HEK293 (cell line): ENCODE results near the gene TMED4.
A peak's percentile ranks its signal among the peaks of the same experiment; 100 is the strongest.

ENCODE experiments used
- CTCF ChIA-PET: fragments of 350-600 bp; formaldehyde crosslinking; extraction: SDS; loops from one replicate; lab custom pipeline; 2021; ENCODE audit warnings: antibody characterized with exemption; lab: Yijun Ruan, JAX
- POLR2A ChIA-PET: fragments of 300-600 bp; formaldehyde crosslinking; extraction: SDS; loops from one replicate; lab custom pipeline; 2020; ENCODE audit warnings: antibody characterized with exemption, inconsistent platforms; lab: Yijun Ruan, JAX
- H3K27ac ChIP-seq: fragments of 200-500 bp; sonication (Bioruptor generic); 2 replicates; pipeline ENCODE4 v1.5.1; 2014; ENCODE audit warnings: low read depth, low read length, control low read depth, inconsistent platforms; ENCODE audit errors: extremely low read depth
- H3K36me3 ChIP-seq, 2 experiments: fragments of 200-500 bp in 1 of 2; sonication (Bioruptor generic) in 1 of 2; 1 replicate in 1 of 2; 2 replicates in 1 of 2; pipeline ENCODE4 v1.5.1; 2014 to 2017; ENCODE audit warnings: inconsistent platforms in 2 of 2, low read length in 2 of 2; ENCODE audit not compliant: control insufficient read depth in 2 of 2, insufficient read depth in 1 of 2
- H3K4me1 ChIP-seq: fragments of 200-500 bp; sonication (Bioruptor generic); 2 replicates; pipeline ENCODE4 v1.5.1; 2014; ENCODE audit warnings: mild to moderate bottlenecking, low read length, inconsistent platforms; ENCODE audit not compliant: control insufficient read depth, insufficient read depth
- H3K4me3 ChIP-seq: 2 replicates; pipeline ENCODE4 v1.5.1; 2011; ENCODE audit warnings: low read depth, mild to moderate bottlenecking, control low read depth, low read length, moderate library complexity
- H3K9me3 ChIP-seq: fragments of 200-500 bp; sonication (Bioruptor generic); 2 replicates; pipeline ENCODE4 v1.5.1; 2014; ENCODE audit warnings: low read depth, low read length, inconsistent platforms; ENCODE audit not compliant: control insufficient read depth, insufficient read depth
- GLIS1 ChIP-seq: fragments of 450-650 bp; formaldehyde crosslinking; IDR thresholded peaks from 2 replicates; pipeline ENCODE4 v1.5.1; 2016; ENCODE audit warnings: missing biosample characterization, missing genetic modification characterization
- MYNN ChIP-seq: fragments of 450-650 bp; formaldehyde crosslinking; IDR thresholded peaks from 2 replicates; pipeline ENCODE4 v1.5.1; 2016; ENCODE audit warnings: missing biosample characterization, missing genetic modification characterization, borderline replicate concordance
- TCF7L2 ChIP-seq: IDR thresholded peaks from 2 replicates; pipeline ENCODE4 v1.6.1; 2011; ENCODE audit warnings: low read depth, mild to moderate bottlenecking, inconsistent platforms, low read length, moderate library complexity, borderline replicate concordance
- ZIC2 ChIP-seq: fragments of 450-650 bp; formaldehyde crosslinking; IDR thresholded peaks from 2 replicates; pipeline ENCODE4 v1.5.1; 2016; ENCODE audit warnings: missing biosample characterization, missing genetic modification characterization
- ZNF112 ChIP-seq: fragments of 450-650 bp; formaldehyde crosslinking; IDR thresholded peaks from 2 replicates; pipeline ENCODE4 v1.5.0; 2017; ENCODE audit warnings: missing biosample characterization, missing genetic modification characterization
- ZNF221 ChIP-seq: fragments of 450-650 bp; formaldehyde crosslinking; IDR thresholded peaks from 2 replicates; pipeline ENCODE4 v1.5.1; 2017; ENCODE audit warnings: missing biosample characterization, missing genetic modification characterization, borderline replicate concordance
- ZNF274 ChIP-seq, 2 experiments: fragments of 200-500 bp in 1 of 2; fragments of 450-650 bp in 1 of 2; sonication (Bioruptor generic) in 1 of 2; formaldehyde crosslinking in 1 of 2; IDR thresholded peaks; 2 replicates each; pipeline versions ENCODE4 v1.5.1 to v1.6.1; 2014 to 2016; ENCODE audit warnings: borderline replicate concordance in 1 of 2, inconsistent platforms in 1 of 2, low read length in 1 of 2, missing biosample characterization in 1 of 2, missing genetic modification characterization in 1 of 2
- ZNF350 ChIP-seq: fragments of 450-650 bp; formaldehyde crosslinking; IDR thresholded peaks from 2 replicates; pipeline ENCODE4 v1.5.0; 2017; ENCODE audit warnings: missing biosample characterization, mild to moderate bottlenecking, missing genetic modification characterization
- ZNF354C ChIP-seq: fragments of 450-650 bp; formaldehyde crosslinking; IDR thresholded peaks from 2 replicates; pipeline ENCODE4 v1.5.1; 2016; ENCODE audit warnings: missing biosample characterization, missing genetic modification characterization, low read depth, borderline replicate concordance
- ZNF501 ChIP-seq: fragments of 450-650 bp; formaldehyde crosslinking; IDR thresholded peaks from 2 replicates; pipeline ENCODE4 v1.5.1; 2016; ENCODE audit warnings: missing biosample characterization, missing genetic modification characterization
- ZNF510 ChIP-seq: fragments of 450-650 bp; formaldehyde crosslinking; IDR thresholded peaks from 2 replicates; pipeline ENCODE4 v1.5.1; 2018; ENCODE audit warnings: mild to moderate bottlenecking, missing genetic modification characterization, missing biosample characterization; ENCODE audit not compliant: insufficient replicate concordance
- ZNF558 ChIP-seq: fragments of 450-650 bp; formaldehyde crosslinking; IDR thresholded peaks from 2 replicates; pipeline ENCODE4 v1.5.1; 2016; ENCODE audit warnings: missing biosample characterization, missing genetic modification characterization
- ZNF664 ChIP-seq: fragments of 450-650 bp; formaldehyde crosslinking; IDR thresholded peaks from 2 replicates; pipeline ENCODE4 v1.5.1; 2016; ENCODE audit warnings: missing biosample characterization, missing genetic modification characterization
- ZNF791 ChIP-seq: fragments of 450-650 bp; formaldehyde crosslinking; IDR thresholded peaks from 2 replicates; pipeline ENCODE4 v1.5.1; 2016; ENCODE audit warnings: missing biosample characterization, missing genetic modification characterization
- ZNF830 ChIP-seq: fragments of 450-650 bp; IDR thresholded peaks from 2 replicates; pipeline ENCODE4 v1.5.0; 2018; ENCODE audit warnings: missing biosample characterization, missing genetic modification characterization, low read depth, mild to moderate bottlenecking, moderate library complexity
- TF ChIP-seq, protein P1 (sequence below): fragments of 450-650 bp; formaldehyde crosslinking; IDR thresholded peaks from 2 replicates; pipeline ENCODE4 v1.5.1; 2016; ENCODE audit warnings: missing biosample characterization, missing genetic modification characterization
- TF ChIP-seq, protein P2 (sequence below): fragments of 450-650 bp; formaldehyde crosslinking; IDR thresholded peaks from 2 replicates; pipeline ENCODE4 v1.5.1; 2016; ENCODE audit warnings: missing biosample characterization, missing genetic modification characterization
- TF ChIP-seq, protein P3 (sequence below): fragments of 450-650 bp; formaldehyde crosslinking; IDR thresholded peaks from 2 replicates; pipeline ENCODE4 v1.5.1; 2016; ENCODE audit warnings: missing biosample characterization, missing genetic modification characterization

Gene TMED4

DNA sequence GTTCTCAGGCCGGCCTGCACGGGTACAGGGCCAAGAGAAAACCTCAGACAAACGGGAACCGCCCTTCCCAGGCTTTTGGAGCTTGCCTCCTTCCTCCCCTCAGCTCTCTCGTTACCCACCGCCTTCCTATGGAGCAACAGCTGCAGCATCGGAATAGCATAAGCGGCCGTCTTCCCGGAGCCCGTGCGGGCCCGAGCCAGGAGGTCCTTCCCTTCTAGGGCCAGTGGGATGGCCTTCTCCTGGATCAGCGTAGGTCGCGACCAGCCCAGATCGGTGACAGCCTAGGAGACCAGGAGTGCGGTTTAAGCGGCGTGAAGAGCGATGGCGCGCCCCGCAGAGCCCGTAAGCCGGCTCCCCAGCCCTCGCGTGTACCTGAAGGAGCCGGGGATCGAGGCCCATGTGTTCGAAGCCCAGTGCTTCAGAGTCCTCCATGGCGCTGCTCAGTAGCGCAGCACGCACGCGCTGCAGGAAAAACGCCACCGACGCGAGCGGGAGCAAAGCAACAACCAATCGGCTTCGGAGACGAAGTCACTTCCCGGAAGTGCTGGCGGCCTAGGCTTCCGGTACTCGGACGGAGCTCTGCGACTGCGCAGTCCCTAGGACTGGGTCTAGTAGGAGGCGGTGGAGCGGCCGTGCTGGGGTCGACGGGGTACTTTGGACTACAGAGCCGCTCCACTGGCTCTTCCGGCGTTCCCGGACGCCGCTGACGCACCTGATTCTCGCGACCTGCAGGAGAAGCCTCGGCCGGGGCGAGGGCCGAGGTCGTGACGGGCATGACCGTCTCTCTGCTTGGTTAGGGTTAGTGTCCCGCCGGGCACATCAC, 8.4 kb downstream of the TMED4 start, which contains the start of gene DDX56 (continued):
- TF ChIP-seq, protein P1, sequence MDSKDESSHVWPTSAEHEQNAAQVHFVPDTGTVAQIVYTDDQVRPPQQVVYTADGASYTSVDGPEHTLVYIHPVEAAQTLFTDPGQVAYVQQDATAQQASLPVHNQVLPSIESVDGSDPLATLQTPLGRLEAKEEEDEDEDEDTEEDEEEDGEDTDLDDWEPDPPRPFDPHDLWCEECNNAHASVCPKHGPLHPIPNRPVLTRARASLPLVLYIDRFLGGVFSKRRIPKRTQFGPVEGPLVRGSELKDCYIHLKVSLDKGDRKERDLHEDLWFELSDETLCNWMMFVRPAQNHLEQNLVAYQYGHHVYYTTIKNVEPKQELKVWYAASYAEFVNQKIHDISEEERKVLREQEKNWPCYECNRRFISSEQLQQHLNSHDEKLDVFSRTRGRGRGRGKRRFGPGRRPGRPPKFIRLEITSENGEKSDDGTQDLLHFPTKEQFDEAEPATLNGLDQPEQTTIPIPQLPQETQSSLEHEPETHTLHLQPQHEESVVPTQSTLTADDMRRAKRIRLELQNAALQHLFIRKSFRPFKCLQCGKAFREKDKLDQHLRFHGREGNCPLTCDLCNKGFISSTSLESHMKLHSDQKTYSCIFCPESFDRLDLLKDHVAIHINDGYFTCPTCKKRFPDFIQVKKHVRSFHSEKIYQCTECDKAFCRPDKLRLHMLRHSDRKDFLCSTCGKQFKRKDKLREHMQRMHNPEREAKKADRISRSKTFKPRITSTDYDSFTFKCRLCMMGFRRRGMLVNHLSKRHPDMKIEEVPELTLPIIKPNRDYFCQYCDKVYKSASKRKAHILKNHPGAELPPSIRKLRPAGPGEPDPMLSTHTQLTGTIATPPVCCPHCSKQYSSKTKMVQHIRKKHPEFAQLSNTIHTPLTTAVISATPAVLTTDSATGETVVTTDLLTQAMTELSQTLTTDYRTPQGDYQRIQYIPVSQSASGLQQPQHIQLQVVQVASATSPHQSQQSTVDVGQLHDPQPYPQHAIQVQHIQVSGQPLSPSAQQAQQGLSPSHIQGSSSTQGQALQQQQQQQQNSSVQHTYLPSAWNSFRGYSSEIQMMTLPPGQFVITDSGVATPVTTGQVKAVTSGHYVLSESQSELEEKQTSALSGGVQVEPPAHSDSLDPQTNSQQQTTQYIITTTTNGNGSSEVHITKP (tag by site-specific recombination), result peak; percentile 20; the same call in 1 of the 2 replicates
- TF ChIP-seq, protein P2, sequence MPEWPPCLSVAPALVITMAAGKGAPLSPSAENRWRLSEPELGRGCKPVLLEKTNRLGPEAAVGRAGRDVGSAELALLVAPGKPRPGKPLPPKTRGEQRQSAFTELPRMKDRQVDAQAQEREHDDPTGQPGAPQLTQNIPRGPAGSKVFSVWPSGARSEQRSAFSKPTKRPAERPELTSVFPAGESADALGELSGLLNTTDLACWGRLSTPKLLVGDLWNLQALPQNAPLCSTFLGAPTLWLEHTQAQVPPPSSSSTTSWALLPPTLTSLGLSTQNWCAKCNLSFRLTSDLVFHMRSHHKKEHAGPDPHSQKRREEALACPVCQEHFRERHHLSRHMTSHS (tag by site-specific recombination), result no peak
- no peak for TF ChIP-seq ZNF221 (tag by site-specific recombination)

DNA sequence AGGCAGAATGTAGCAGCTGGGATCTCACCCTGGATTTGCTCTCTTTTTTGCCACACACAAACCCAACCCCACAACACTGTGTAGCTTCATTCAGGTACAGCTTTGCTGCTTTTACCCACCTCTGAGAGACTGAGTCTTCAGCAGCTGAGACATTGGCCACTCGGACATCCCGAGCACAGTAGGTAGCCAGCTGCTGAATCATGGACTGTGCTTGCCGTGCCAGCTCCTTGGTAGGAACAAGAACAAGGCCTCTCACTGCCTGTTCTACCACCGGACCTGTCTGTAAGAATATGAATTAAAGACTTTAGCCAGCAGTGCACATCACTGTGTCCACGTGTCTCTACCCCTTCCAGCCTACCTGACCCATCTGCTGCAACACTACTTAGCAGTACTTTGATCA, 9.3 kb downstream of the TMED4 start:
- TF ChIP-seq ZNF354C (no peak), ZNF112 (tag by site-specific recombination) (no peak), ZIC2 (no peak), ZNF664 (tag by site-specific recombination) (no peak), TCF7L2 (no peak), ZNF558 (tag by site-specific recombination) (no peak), ZNF830 (no peak), ZNF510 (tag by site-specific recombination) (no peak), GLIS1 (tag by site-specific recombination) (no peak), ZNF501 (tag by site-specific recombination) (no peak), ZNF274 (IDR thresholded peaks at IDR 0.05; ENCODE audit: low read length) (no peak), ZNF274 (tag by site-specific recombination; IDR thresholded peaks at IDR 0.05; ENCODE audit: borderline replicate concordance) (no peak), ZNF791 (tag by site-specific recombination) (no peak), ZNF350 (tag by site-specific recombination) (no peak), MYNN (no peak)
- TF ChIP-seq, protein P3, sequence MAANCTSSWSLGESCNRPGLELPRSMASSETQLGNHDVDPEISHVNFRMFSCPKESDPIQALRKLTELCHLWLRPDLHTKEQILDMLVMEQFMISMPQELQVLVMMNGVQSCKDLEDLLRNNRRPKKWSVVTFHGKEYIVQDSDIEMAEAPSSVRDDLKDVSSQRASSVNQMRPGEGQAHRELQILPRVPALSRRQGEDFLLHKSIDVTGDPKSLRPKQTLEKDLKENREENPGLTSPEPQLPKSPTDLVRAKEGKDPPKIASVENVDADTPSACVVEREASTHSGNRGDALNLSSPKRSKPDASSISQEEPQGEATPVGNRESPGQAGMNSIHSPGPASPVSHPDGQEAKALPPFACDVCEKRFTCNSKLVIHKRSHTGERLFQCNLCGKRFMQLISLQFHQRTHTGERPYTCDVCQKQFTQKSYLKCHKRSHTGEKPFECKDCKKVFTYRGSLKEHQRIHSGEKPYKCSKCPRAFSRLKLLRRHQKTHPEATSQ (tag by site-specific recombination), result no peak
- Histone ChIP-seq H3K4me1 (no peaks in the 10 kb centered on the region), H3K4me3 (peak overlapping the region; percentile 59), H3K27ac (peak overlapping the region; percentile 80; the same call in 1 of the 2 replicates), H3K36me3 (peaks cover 22 to 73% of the 10 kb centered on the region in 2 experiments), H3K9me3 (no peaks in the 10 kb centered on the region)
- POLR2A ChIA-PET, result interaction anchor here (1.4 to 2.7 kb wide), 5 partner anchors 8 to 28 kb away, joined by 5 to 34 read pairs (median 19); partner anchors contain the start of gene TMED4
- CTCF ChIA-PET, result interaction anchor here (1.2 to 1.8 kb wide), 3 partner anchors 9 to 38 kb away, joined by 3 to 7 read pairs (median 5); no protein-coding TSS in a partner anchor
